ENCODE results near the gene USB1. TPM values are rescaled to one million over a fixed set of nuclear protein-coding genes. Genes with fewer than 3 reads are reported as not detected.

The USB1 gene
- total and polyA plus RNA-seq, 11 donors = 20.3 to 61.9 (median 34.4) TPM

- Histone ChIP-seq H3K36me3 (peaks cover 0 to 6% (median 2%) of the 10 kb centered on the region in 9 donors), H3K27me3 (peaks cover 0 to 11% (median 0%) of the 10 kb centered on the region in 9 donors), H3K4me1 (peaks cover 0 to 23% (median 10%) of the 10 kb centered on the region in 12 donors), H3K27ac (peak overlapping the region in 2 of 12 donors; percentile 7 to 49), H3K4me3 (no peak overlapping the region), H3K9me3 (no peaks in the 10 kb centered on the region)
- ATAC-seq (peak; percentile 43 to 82 (median 68)), DNase-seq (peak in 4 of 5 donors; percentile 28 to 80 (median 52))
- intact Hi-C loops (cut with DNase I) = loop anchor here in 1 of 10 donors (10.0 kb wide), 1 partner anchor 404 kb away; no protein-coding TSS in a partner anchor
- no peak for TF ChIP-seq CTCF (IDR thresholded peaks at IDR 0.05)
- no peak for TF ChIP-seq POLR2A (IDR thresholded peaks at IDR 0.05)
- WGBS, 4 donors = 33 to 83% (median 49%) methylated on average over 1 of the region's 1 CpG
Measured at GRCh38 chr16:57988929-57989328, 12.3 kb upstream of the USB1 start.

- no peak for DNase-seq
- Histone ChIP-seq H3K9me3 (no peaks in the 10 kb centered on the region), H3K4me1 (peaks cover 0 to 31% (median 11%) of the 10 kb centered on the region in 12 donors), H3K27me3 (no peaks in the 10 kb centered on the region), H3K4me3 (no peak overlapping the region), H3K27ac (no peak overlapping the region), H3K36me3 (peaks cover 0 to 32% (median 23%) of the 10 kb centered on the region in 9 donors)
- intact Hi-C loops (cut with DNase I) = loop anchor here in 2 of 10 donors (5.0 to 10.0 kb wide), 2 partner anchors 54 to 237 kb away; no protein-coding TSS in a partner anchor
- no peak for ATAC-seq
- TF ChIP-seq POLR2A (IDR thresholded peaks at IDR 0.05) = no peak
- no peak for TF ChIP-seq CTCF (IDR thresholded peaks at IDR 0.05)
- WGBS, 4 donors = 87 to 98% (median 90%) methylated on average over 10 to 11 of the region's 11 CpGs
Measured at GRCh38 chr16:57991551-57992059, 9.6 kb upstream of the USB1 start.

GRCh38 chr16:57992084-57992483 is 9.1 kb upstream of the USB1 start:
- Histone ChIP-seq H3K4me3 (no peak overlapping the region), H3K27me3 (no peaks in the 10 kb centered on the region), H3K36me3 (peaks cover 0 to 37% (median 27%) of the 10 kb centered on the region in 9 donors), H3K9me3 (no peaks in the 10 kb centered on the region), H3K27ac (no peak overlapping the region), H3K4me1 (peaks cover 0 to 31% (median 11%) of the 10 kb centered on the region in 12 donors)
- no peak for DNase-seq
- TF ChIP-seq CTCF (IDR thresholded peaks at IDR 0.05) (no peak), POLR2A (IDR thresholded peaks at IDR 0.05) (no peak)
- 93 to 97% (median 95%) methylated on average over 6 of the region's 6 CpGs for WGBS, 4 donors
- intact Hi-C loops (cut with DNase I) = loop anchor here in 2 of 10 donors (5.0 to 10.0 kb wide), 2 partner anchors 55 to 237 kb away; no protein-coding TSS in a partner anchor
- ATAC-seq = no peak

- no peaks in the 10 kb centered on the region for H3K9me3 ChIP-seq
- ATAC-seq = no peak
- no peak overlapping the region for H3K4me3 ChIP-seq
- no peak for TF ChIP-seq CTCF (IDR thresholded peaks at IDR 0.05)
- no peak for TF ChIP-seq POLR2A (IDR thresholded peaks at IDR 0.05)
- H3K4me1 ChIP-seq = peaks cover 3 to 44% (median 13%) of the 10 kb centered on the region in 12 donors
- no peaks in the 10 kb centered on the region for H3K27me3 ChIP-seq
- no peak for DNase-seq
- 64 to 84% (median 77%) methylated on average over 6 to 8 of the region's 8 CpGs for WGBS, 4 donors
- intact Hi-C loops (cut with DNase I) = loop anchor here in 2 of 10 donors (5.0 to 10.0 kb wide), 2 partner anchors 56 to 239 kb away; no protein-coding TSS in a partner anchor
- H3K27ac ChIP-seq = no peak overlapping the region
- H3K36me3 ChIP-seq = peaks cover 0 to 48% (median 36%) of the 10 kb centered on the region in 9 donors
Measured at GRCh38 chr16:57993438-57993837, 7.8 kb upstream of the USB1 start.

All from heart left ventricle (tissue), 16 donors.